NCI-H446 (cell line): Measurements from ENCODE around the gene CSKMT.
"Not testable (repeated sequence)": the region's sequence is repeated elsewhere in the genome, so short reads cannot be mapped to it uniquely, and the experiment has no call there.

Experiments
- DNase-seq, 2 experiments: peaks; one replicate each; lab custom pipeline; 2025; lab: John Stamatoyannopoulos, UW

The CSKMT gene

GRCh38 chr11:62665075-62665598 is at the start of gene CSKMT, which contains the start of gene C11orf98:
TSS of gene CSKMT (plus strand) at chr11:62665312. CDS start at chr11:62665880, 568 bp downstream.
TSS of gene C11orf98 (minus strand) at chr11:62665210. CDS start at chr11:62665169, 41 bp downstream.
- DNase-seq = peak; percentile 94 to 97

GRCh38 chr11:62615521-62615920 is 49.6 kb upstream of the CSKMT start:
- DNase-seq = no peak

- DNase-seq = not testable (repeated sequence)
Observed at GRCh38 chr11:62616957-62617356, 48.2 kb upstream of the CSKMT start.

GRCh38 chr11:62621027-62621566 is 44.0 kb upstream of the CSKMT start:
- DNase-seq = no peak

- DNase-seq = peak; percentile 94 to 99
Observed at GRCh38 chr11:62621567-62622470, 43.3 kb upstream of the CSKMT start, which contains the start of gene B3GAT3. TSS of gene B3GAT3 (minus strand) at chr11:62621986. CDS start at chr11:62621947, 39 bp downstream.

- no peak for DNase-seq
Observed at GRCh38 chr11:62622476-62623089, 42.5 kb upstream of the CSKMT start.

GRCh38 chr11:62627713-62628112 is 37.4 kb upstream of the CSKMT start:
- no peak for DNase-seq

- no peak for DNase-seq
Observed at GRCh38 chr11:62632492-62632891, 32.6 kb upstream of the CSKMT start.

- DNase-seq = no peak
Observed at GRCh38 chr11:62644220-62644619, 20.9 kb upstream of the CSKMT start.

- no peak for DNase-seq
Observed at GRCh38 chr11:62645671-62645945, 19.5 kb upstream of the CSKMT start.

- DNase-seq = peak; percentile 97 to 98
Observed at GRCh38 chr11:62645946-62646824, 18.9 kb upstream of the CSKMT start, which contains the start of gene GANAB. TSS of gene GANAB (minus strand) at chr11:62646613. CDS start at chr11:62646599, 14 bp downstream.

GRCh38 chr11:62646825-62647608 is 18.1 kb upstream of the CSKMT start:
- DNase-seq = no peak

- no peak for DNase-seq
Observed at GRCh38 chr11:62647609-62648005, 17.5 kb upstream of the CSKMT start.

GRCh38 chr11:62648185-62648966 is 16.7 kb upstream of the CSKMT start:
- no peak for DNase-seq

GRCh38 chr11:62648967-62649364 is 16.1 kb upstream of the CSKMT start:
- DNase-seq = no peak

GRCh38 chr11:62649486-62649885 is 15.6 kb upstream of the CSKMT start:
- no peak for DNase-seq

GRCh38 chr11:62650283-62650682 is 14.8 kb upstream of the CSKMT start:
- not testable (repeated sequence) for DNase-seq

GRCh38 chr11:62652161-62653006 is 12.7 kb upstream of the CSKMT start:
- DNase-seq = no peak

- no peak for DNase-seq
Observed at GRCh38 chr11:62654297-62654696, 10.8 kb upstream of the CSKMT start.
